GM12878 (cell line): ENCODE results near the gene GGCX. TPM values are rescaled to one million over a fixed set of nuclear protein-coding genes. Genes with fewer than 3 reads are reported as not detected.

Experiments used
- ATAC-seq: fragments of 200-7000 bp; cut with Tn5 transposase; 3 replicates; pipeline ENCODE4 v1.9.1; 2020; ENCODE audit warnings: mild to moderate bottlenecking, moderate library complexity
- BruUV-seq: library from RNA; stranded (reverse); fragments of 400-500 nt; replicated peaks from 2 replicates; lab custom pipeline; 2021; lab: Mats Ljungman, UMichigan
- CTCF ChIA-PET: fragments of 300-600 bp; sonication (Branson Sonifier 250); formaldehyde crosslinking; extraction: SDS; loops from one replicate; lab custom pipeline; 2021; ENCODE audit warnings: inconsistent platforms; lab: Yijun Ruan, JAX
- POLR2A ChIA-PET: fragments of 350-600 bp; formaldehyde crosslinking; extraction: SDS; loops from one replicate; lab custom pipeline; 2021; ENCODE audit warnings: inconsistent platforms; lab: Charles Lee
- RAD21 ChIA-PET: fragments of 300-600 bp; sonication (Branson Sonifier 250); formaldehyde crosslinking; loops from one replicate; lab custom pipeline; 2023; ENCODE audit warnings: antibody characterized with exemption; ENCODE audit not compliant: unreplicated experiment; lab: Charles Lee
- SMC1A ChIA-PET: fragments of 300-600 bp; sonication (Branson Sonifier 250); formaldehyde crosslinking; loops from one replicate; lab custom pipeline; 2023; ENCODE audit not compliant: unreplicated experiment, uncharacterized antibody; lab: Charles Lee
- DNase-seq: peaks from one replicate; pipeline ENCODE4 v3.0.0-alpha.2; 2011; ENCODE audit warnings: low read depth, low spot score
- FAIRE-seq: peaks from 3 replicates; lab custom pipeline; 2011; peaks lifted over from hg19 to GRCh38; lab: Jason Lieb, UNC
- H2AFZ ChIP-seq: 2 replicates; pipeline ENCODE4 v1.6.0; 2011; ENCODE audit warnings: low read depth, low read length, control low read depth; ENCODE audit not compliant: control insufficient read depth
- H3K27ac ChIP-seq: 2 replicates; pipeline ENCODE4 v1.5.1; 2011; ENCODE audit warnings: control low read depth; ENCODE audit not compliant: control insufficient read depth, insufficient read depth
- H3K27me3 ChIP-seq, 2 experiments: replicated peaks in 1 of 2; 2 replicates each; pipeline versions ENCODE4 v1.6.0 to v1.6.1; 2011; ENCODE audit warnings: low read length in 1 of 2; ENCODE audit not compliant: control insufficient read depth in 2 of 2, insufficient read depth in 2 of 2
- H3K36me3 ChIP-seq, 2 experiments: 2 replicates each; pipeline ENCODE4 v1.5.1; 2011; ENCODE audit warnings: low read length in 1 of 2; ENCODE audit not compliant: control insufficient read depth in 2 of 2, insufficient read depth in 2 of 2
- H3K4me1 ChIP-seq: 2 replicates; pipeline ENCODE4 v1.6.1; 2011; ENCODE audit warnings: mild to moderate bottlenecking, low read length, moderate library complexity, mixed read lengths; ENCODE audit not compliant: control insufficient read depth, insufficient read depth
- H3K4me2 ChIP-seq: 2 replicates; pipeline ENCODE4 v1.6.0; 2011; ENCODE audit warnings: control low read depth; ENCODE audit not compliant: control insufficient read depth, insufficient read depth
- H3K4me3 ChIP-seq: fragments of 200-600 bp; sonication (generic); 2 replicates; pipeline ENCODE4 v1.5.1; 2016
- H3K79me2 ChIP-seq: 2 replicates; pipeline ENCODE4 v1.6.0; 2011; ENCODE audit warnings: low read length; ENCODE audit not compliant: control insufficient read depth, insufficient read depth
- H3K9ac ChIP-seq: 2 replicates; pipeline ENCODE4 v1.8.0; 2011; ENCODE audit warnings: low read length, control low read depth, mixed read lengths; ENCODE audit not compliant: control insufficient read depth, insufficient read depth
- H3K9me3 ChIP-seq: replicated peaks from 3 replicates; pipeline ENCODE4 v1.5.1; 2011; ENCODE audit warnings: mild to moderate bottlenecking, low read length; ENCODE audit not compliant: control insufficient read depth, insufficient read depth
- H4K20me1 ChIP-seq: 2 replicates; pipeline ENCODE4 v1.6.0; 2011; ENCODE audit not compliant: control insufficient read depth, insufficient read depth
- BCL3 ChIP-seq: IDR thresholded peaks from 2 replicates; pipeline ENCODE4 v1.6.1; 2011; ENCODE audit warnings: borderline replicate concordance, low read depth, mild to moderate bottlenecking, moderate library complexity, low read length; ENCODE audit not compliant: insufficient read depth, poor library complexity, severe bottlenecking
- CBFB ChIP-seq: IDR thresholded peaks from 2 replicates; pipeline ENCODE4 v1.6.1; 2016; ENCODE audit warnings: antibody characterized with exemption, low read depth
- EGR1 ChIP-seq, 2 experiments: IDR thresholded peaks; 1 replicate in 1 of 2; 2 replicates in 1 of 2; pipeline ENCODE4 v1.6.1; 2011 to 2012; ENCODE audit warnings: low read depth in 2 of 2, low read length in 2 of 2, borderline replicate concordance in 1 of 2, mild to moderate bottlenecking in 1 of 2, moderate library complexity in 1 of 2
- IKZF1 ChIP-seq: fragments of 450-650 bp; conservative IDR thresholded peaks from 2 replicates; pipeline ENCODE4 v1.6.1; 2017; ENCODE audit warnings: antibody characterized with exemption, mild to moderate bottlenecking
- JUNB ChIP-seq: IDR thresholded peaks from 2 replicates; pipeline ENCODE4 v1.6.1; 2016; ENCODE audit warnings: antibody characterized with exemption, mild to moderate bottlenecking
- MLLT1 ChIP-seq: fragments of 450-650 bp; IDR thresholded peaks from 2 replicates; pipeline ENCODE4 v1.6.1; 2016; ENCODE audit warnings: mild to moderate bottlenecking
- NRF1 ChIP-seq: conservative IDR thresholded peaks from 2 replicates; pipeline ENCODE4 v1.6.1; 2011; ENCODE audit warnings: mild to moderate bottlenecking, low read depth, low read length, improper control_type of control experiment
- RELB ChIP-seq: fragments of 450-650 bp; IDR thresholded peaks from 2 replicates; pipeline ENCODE4 v1.6.1; 2017; ENCODE audit warnings: low read depth, mild to moderate bottlenecking, moderate library complexity
- USF2 ChIP-seq: IDR thresholded peaks from 2 replicates; pipeline ENCODE4 v1.6.1; 2011; ENCODE audit warnings: low read depth, low read length, improper control_type of control experiment, borderline replicate concordance
- YBX1 ChIP-seq: fragments of 450-650 bp; IDR thresholded peaks from 2 replicates; pipeline ENCODE4 v1.6.1; 2016; ENCODE audit warnings: antibody characterized with exemption
- ZNF592 ChIP-seq: fragments of 450-650 bp; IDR thresholded peaks from 2 replicates; pipeline ENCODE4 v1.6.1; 2017; ENCODE audit warnings: mild to moderate bottlenecking, moderate library complexity
- ZZZ3 ChIP-seq: IDR thresholded peaks from 2 replicates; pipeline ENCODE4 v1.6.1; 2011; ENCODE audit warnings: low read depth; ENCODE audit not compliant: control insufficient read depth, insufficient read length
- WGBS: methylation state at CpG from one replicate; pipeline ENCODE4 v1.1.6; 2016; ENCODE audit warnings: low lambda C conversion rate; ENCODE audit not compliant: insufficient replicate concordance, insufficient coverage; ENCODE audit errors: missing lambda C conversion rate; 5-methylcytosine and 5-hydroxymethylcytosine counted together
- in situ Hi-C: fragments of 300-500 bp; cut with MboI; formaldehyde crosslinking; loops from 9 replicates; pipeline ENCODE4 v1.14.3; 2018; ENCODE audit warnings: mixed read lengths
- intact Hi-C: fragments of 100-400 bp; cut with micrococcal nuclease; formaldehyde crosslinking; loops from one replicate; pipeline ENCODE4 v1.14.2; 2022; ENCODE audit not compliant: unreplicated experiment
- polyA plus RNA-seq, 11 experiments: library from polyadenylated mRNA; depleted of rRNA in 4 of 11; unstranded in 6 of 11; stranded (reverse) in 5 of 11; fragments of >200 nt; fragmentation: Nextera tagmentation in 4 of 11; fragmentation: Illumina TruSeq in 1 of 11; extraction: Ambion mirVana in 4 of 11; extraction: Trizol in 1 of 11; gene quantifications; 1 replicate in 1 of 11; 2 replicates in 10 of 11; pipeline versions ENCODE4 v1.2.1 to v1.2.3, GENCODE V29; 2011 to 2016; ENCODE audit warnings: inconsistent platforms in 2 of 11, missing spikeins in 2 of 11, low read depth in 1 of 11
- total RNA-seq, 4 experiments: library from RNA; depleted of rRNA in 3 of 4; stranded (reverse); fragments of >200 nt in 3 of 4; fragmentation: Illumina TruSeq in 1 of 4; extraction: Trizol in 1 of 4; gene quantifications; 2 replicates each; pipeline versions ENCODE4 v1.2.1 to v1.2.3, GENCODE V29; 2013 to 2021

GGCX gene
- total and polyA plus RNA-seq, 10 of the 15 experiments (the other 5 are each of a cell fraction or from before 2014, with no cell fraction given): 18.1 to 52.7 (median 25.0) TPM

- no peak for TF ChIP-seq USF2
- TF ChIP-seq IKZF1: no peak
- TF ChIP-seq MLLT1: no peak
- TF ChIP-seq ZZZ3: no peak
- TF ChIP-seq JUNB: no peak
- TF ChIP-seq CBFB: no peak
Measured at GRCh38 chr2:85505551-85506238, 55.6 kb downstream of the GGCX start (continued).

- H2AFZ ChIP-seq: no peak overlapping the region
- ChIA-PET POLR2A (no interaction called here), CTCF (no interaction called here)
- TF ChIP-seq ZNF592 (no peak), BCL3 (no peak), EGR1 (IDR thresholded peaks at IDR 0.05; ENCODE audit: borderline replicate concordance in 1 of 2, low read depth in 2 of 2, low read length in 2 of 2) (no peak), YBX1 (no peak), RELB (no peak), NRF1 (no peak)
Measured at GRCh38 chr2:85504778-85505261, 56.5 kb downstream of the GGCX start.

More at GRCh38 chr2:85504778-85505261, 56.5 kb downstream of the GGCX start:
- Histone ChIP-seq H3K9ac (no peak overlapping the region), H3K79me2 (no peaks in the 10 kb centered on the region), H3K9me3 (no peaks in the 10 kb centered on the region), H4K20me1 (no peaks in the 10 kb centered on the region), H3K4me3 (no peak overlapping the region), H3K27me3 (0 out of 4 replicates have a peak, but pooled peaks cover 0 to 1% of the 10 kb centered on the region in 2 experiments), H3K4me1 (no peaks in the 10 kb centered on the region), H3K36me3 (no peaks in the 10 kb centered on the region), H3K27ac (no peak overlapping the region), H3K4me2 (no peak overlapping the region)
- ATAC-seq (no peak), DNase-seq (no peak), FAIRE-seq (no peak)
- WGBS: 40% methylated on average over 3 of the region's 3 CpGs
- BruUV-seq: no TSS peak
- intact Hi-C loops: no loop called here
- SMC1A ChIA-PET: interaction anchor here (1.3 kb wide), 1 partner anchor 20 kb away, joined by 3 read pairs; no protein-coding TSS in a partner anchor
- RAD21 ChIA-PET: no interaction called here
- in situ Hi-C loops: no loop called here
